ENCODE data around the gene MTCH1. TPM values are rescaled to one million over a fixed set of nuclear protein-coding genes. Genes with fewer than 3 reads are reported as not detected.
A peak's percentile ranks its signal among the peaks of the same experiment; 100 is the strongest.

Gene MTCH1
- total RNA-seq, 1 donor from 2014 or later, result 194 TPM

- no peak for TF ChIP-seq CTCF (IDR thresholded peaks at IDR 0.05)
- Histone ChIP-seq H3K9me3 (no peaks in the 10 kb centered on the region), H3K27me3 (no peaks in the 10 kb centered on the region), H3K4me1 (peaks cover 41% of the 10 kb centered on the region), H3K36me3 (peaks cover 73% of the 10 kb centered on the region), H3K27ac (peak overlapping the region; percentile 47), H3K4me3 (no peak overlapping the region)
- intact Hi-C loops (cut with DNase I), result no loop called here
- DNase-seq (no peak), ATAC-seq (no peak)
Measured at GRCh38 chr6:36920049-36920448, 65.9 kb downstream of the MTCH1 start.

Other genes with a start within 250 kb of the MTCH1 start
- gene CPNE5, start 146.8 kb downstream of the MTCH1 start, total RNA-seq, result 2.3 TPM
- 15.7 TPM for gene PPIL1, start 111.4 kb downstream of the MTCH1 start, total RNA-seq
- gene C6orf89, start 100.2 kb downstream of the MTCH1 start, total RNA-seq, result 57.9 TPM
- gene PI16, start 31.5 kb downstream of the MTCH1 start, total RNA-seq, result 3.4 TPM
- gene FGD2, start 19.5 kb upstream of the MTCH1 start, total RNA-seq, result 56.9 TPM
- 55.3 TPM for gene PIM1, start 184.0 kb upstream of the MTCH1 start, total RNA-seq

Data from upper lobe of right lung (tissue), 1 donor.